HG03460 (cell line): ENCODE measurements around the gene ADAR.

Experiments used
- ATAC-seq: cut with Tn5 transposase; IDR thresholded peaks from one replicate; pipeline ENCODE4 v1.9.1; 2021; ENCODE audit not compliant: unreplicated experiment

The ADAR gene

DNA sequence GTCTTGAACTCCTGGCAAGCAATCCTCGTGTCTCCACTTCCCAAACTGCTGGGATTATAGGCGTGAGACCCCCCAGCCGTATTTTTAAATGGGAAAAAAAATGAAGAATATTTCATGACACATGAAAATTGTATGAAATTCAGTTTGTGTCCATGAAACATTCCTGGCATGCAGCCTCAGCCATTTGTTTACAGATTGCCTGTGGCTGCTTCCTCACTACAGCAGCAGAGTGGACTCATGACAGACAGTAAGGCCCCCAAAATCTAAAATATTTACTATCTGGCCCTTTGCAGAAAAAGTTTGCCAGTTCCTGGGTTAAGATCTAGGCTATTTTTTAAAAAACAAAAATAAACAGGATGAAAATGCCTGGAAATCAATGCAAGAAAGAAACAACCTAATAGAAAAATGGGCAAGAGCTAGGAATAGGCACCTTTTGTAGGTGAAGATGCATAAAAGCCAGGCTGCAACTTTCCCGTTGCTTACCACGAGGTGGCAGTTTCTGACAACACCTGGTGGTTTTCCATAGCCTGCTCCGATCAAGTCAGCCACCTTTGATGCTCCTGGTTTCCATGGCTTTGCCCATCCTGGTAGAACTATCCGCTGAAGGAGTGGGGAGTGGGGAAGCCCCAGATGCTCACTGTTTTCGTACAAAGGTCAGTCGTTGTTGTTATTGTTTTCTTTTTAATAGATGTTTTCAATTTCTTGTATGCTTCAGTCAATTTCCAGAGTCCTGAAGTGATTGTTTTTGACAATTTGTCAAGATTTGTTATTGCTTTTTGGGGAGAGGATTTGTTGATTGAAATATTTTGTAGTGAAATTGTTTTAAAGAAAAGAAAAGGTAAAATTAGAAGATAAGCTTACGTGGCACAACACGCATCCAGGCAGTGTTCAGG lies 73.8 kb downstream of the ADAR start:
- no peak for ATAC-seq
